Measurements from ENCODE around the gene LHX4. TPM values are rescaled to one million over a fixed set of nuclear protein-coding genes. Genes with fewer than 3 reads are reported as not detected.
A peak's percentile ranks its signal among the peaks of the same experiment; 100 is the strongest.

Gene LHX4
- total RNA-seq, 8 experiments from 2014 or later, result 1.6 to 28.8 (median 6.8) TPM

DNA sequence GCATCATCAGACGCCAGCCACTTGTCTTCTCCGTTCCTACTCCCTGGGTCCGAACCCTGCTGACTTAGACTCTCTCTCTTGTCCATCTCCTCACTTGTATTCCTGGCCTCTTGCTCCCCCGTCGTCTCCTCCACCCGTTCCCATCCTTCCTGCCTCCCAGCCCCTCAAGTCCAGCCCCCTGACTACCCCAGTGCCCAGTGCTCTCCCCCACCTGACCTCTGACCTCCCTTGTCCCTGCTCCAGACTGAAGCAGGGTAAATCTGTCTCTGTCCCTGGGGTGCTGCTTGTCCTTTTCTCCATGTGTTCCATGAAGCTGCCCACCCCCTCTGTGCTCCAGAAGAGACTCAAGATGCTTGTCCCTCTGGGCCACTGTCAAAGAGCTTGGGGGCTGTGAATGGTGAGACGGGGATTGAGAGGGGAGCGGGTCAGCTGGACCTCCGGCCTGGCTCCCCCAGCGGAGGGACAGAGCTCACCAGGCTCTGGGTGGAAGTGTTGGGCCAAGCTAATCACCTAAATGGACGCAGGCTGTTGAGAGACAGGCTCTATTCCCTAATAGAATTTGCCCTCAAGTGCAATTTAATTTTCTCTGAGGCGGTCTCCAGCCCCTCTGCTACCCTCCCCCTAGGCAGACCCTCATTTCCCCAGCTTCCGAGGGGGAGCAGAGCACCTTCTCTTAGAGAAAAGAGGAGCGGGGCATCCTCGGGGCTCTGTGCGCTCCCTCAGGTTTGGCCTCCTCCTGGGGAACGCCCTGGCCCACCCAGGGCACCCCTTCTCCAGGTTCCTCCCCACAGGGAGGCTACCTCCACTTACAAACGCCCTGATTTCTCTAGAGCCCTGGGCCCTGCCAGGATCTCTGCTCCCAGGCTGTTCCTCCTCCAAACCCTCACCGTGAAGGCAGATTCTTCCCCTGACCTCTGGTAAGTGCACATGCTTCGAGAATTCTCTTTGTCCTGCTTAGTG lies 11.0 kb upstream of the LHX4 start:
- Histone ChIP-seq H3K4me1 (replicated peaks in 1 of 2) (peaks cover 0 to 6% of the 10 kb centered on the region in 2 donors), H3K4me3 (no peak overlapping the region), H3K27ac (peak overlapping the region in 1 of 2 donors; percentile 39)
- peak in 1 of 8 experiments; percentile 14 for ATAC-seq (replicated peaks in 6 of 8)
- WGBS, 10 experiments, result 40 to 100% (median 79%) methylated on average over 1 to 14 of the region's 20 CpGs; no CpG with 5 or more reads in 4 of the 10 experiments
- in situ Hi-C loops (cut with MboI; ENCODE audit: low pct_unique_long_range_greater_than_20kb in 2 of 9, low sequenced_read_pairs in 9 of 9, unreplicated experiment in 9 of 9), result no loop called here

DNA sequence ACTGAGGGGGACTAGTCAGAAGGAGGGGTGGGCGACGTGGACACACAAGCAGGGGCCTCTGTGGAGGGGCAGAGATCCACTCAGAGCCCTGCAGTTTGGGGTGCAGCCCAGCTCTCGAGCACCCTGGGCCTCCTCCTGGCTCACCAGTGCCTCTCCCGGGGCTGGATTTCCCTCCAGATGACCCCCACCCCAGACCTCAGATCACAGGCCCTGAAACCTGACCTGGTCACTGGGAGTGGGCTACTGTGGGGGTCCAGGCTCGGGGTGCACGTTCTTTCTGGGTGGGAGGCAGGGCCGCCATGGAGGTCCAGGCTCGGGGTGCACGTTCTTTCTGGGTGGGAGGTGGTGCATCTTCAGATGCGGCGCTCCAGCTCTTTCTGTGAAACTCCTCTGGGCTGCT lies 10.3 kb upstream of the LHX4 start:
- Histone ChIP-seq H3K27ac (peak overlapping the region in 1 of 2 donors; percentile 39), H3K4me1 (replicated peaks in 1 of 2) (peaks cover 6 to 13% of the 10 kb centered on the region in 2 donors), H3K4me3 (no peak overlapping the region)
- 40 to 94% methylated on average over 1 to 8 of the region's 11 CpGs; no CpG with 5 or more reads in 8 of the 10 experiments for WGBS, 10 experiments
- peak in 1 of 8 experiments; percentile 9 for ATAC-seq (replicated peaks in 6 of 8)
- in situ Hi-C loops (cut with MboI; ENCODE audit: low pct_unique_long_range_greater_than_20kb in 2 of 9, low sequenced_read_pairs in 9 of 9, unreplicated experiment in 9 of 9), result no loop called here

DNA sequence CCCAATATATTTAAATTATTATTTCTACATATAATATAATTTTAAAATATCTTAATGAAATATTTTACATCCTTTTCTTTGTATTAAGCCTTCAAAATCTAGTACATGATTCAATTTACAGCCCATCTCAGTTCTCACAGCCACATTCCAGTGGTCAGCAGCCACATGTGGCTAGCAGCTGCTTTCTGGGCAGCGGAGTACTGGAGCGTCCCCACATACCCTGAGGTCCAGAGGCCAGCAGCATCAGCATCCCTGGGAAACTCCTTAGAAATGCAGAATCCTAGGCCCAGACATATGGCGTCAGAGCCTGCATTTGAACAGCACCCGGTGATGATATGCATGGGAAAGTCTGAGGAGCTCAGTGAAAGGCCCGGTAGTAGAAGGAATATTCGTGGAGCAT lies 8.6 kb upstream of the LHX4 start:
- 11 to 100% (median 61%) methylated on average over 1 to 5 of the region's 6 CpGs; no CpG with 5 or more reads in 2 of the 10 experiments for WGBS, 10 experiments
- in situ Hi-C loops (cut with MboI; ENCODE audit: low pct_unique_long_range_greater_than_20kb in 2 of 9, low sequenced_read_pairs in 9 of 9, unreplicated experiment in 9 of 9), result no loop called here
- H3K4me3 ChIP-seq, result no peak overlapping the region
- H3K4me1 ChIP-seq (replicated peaks in 1 of 2), result peaks cover 10 to 20% of the 10 kb centered on the region in 2 donors
- peak in 3 of 8 experiments; percentile 53 to 98 (median 98) for ATAC-seq (replicated peaks in 6 of 8)
- no peak overlapping the region for H3K27ac ChIP-seq

DNA sequence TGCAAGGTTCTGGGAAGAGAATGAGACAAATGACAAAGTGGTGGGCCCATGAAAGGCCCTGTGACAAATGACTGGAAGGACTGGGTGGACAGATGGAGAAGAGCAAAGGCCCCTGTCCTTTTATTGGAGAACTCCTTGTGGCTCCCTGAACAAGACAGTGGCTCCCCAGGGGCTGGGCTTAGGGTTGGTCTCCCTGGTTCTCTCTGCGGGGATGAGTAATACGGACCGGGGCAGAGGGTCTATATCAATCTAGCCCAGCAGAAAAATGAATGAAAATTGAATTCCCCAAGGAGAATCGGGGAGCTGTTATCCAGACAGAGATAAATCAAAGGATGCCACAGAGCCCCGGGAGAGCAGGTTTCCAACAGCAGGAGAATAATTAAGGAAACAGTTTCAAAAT lies 5.2 kb upstream of the LHX4 start:
- ATAC-seq (replicated peaks in 6 of 8), result peak in 5 of 8 experiments; percentile 4 to 60 (median 45)
- in situ Hi-C loops (cut with MboI; ENCODE audit: low pct_unique_long_range_greater_than_20kb in 2 of 9, low sequenced_read_pairs in 9 of 9, unreplicated experiment in 9 of 9), result loop anchor here in 1 of 9 experiments (25.0 kb wide), 1 partner anchor 262 kb away; no protein-coding TSS in a partner anchor
- WGBS, 10 experiments, result 4 to 100% (median 24%) methylated on average over 3 to 5 of the region's 5 CpGs; no CpG with 5 or more reads in 4 of the 10 experiments
- H3K4me3 ChIP-seq, result no peak overlapping the region
- peak overlapping the region; percentile 2 to 11 for H3K27ac ChIP-seq
- peaks cover 16 to 19% of the 10 kb centered on the region in 2 donors for H3K4me1 ChIP-seq (replicated peaks in 1 of 2)

DNA sequence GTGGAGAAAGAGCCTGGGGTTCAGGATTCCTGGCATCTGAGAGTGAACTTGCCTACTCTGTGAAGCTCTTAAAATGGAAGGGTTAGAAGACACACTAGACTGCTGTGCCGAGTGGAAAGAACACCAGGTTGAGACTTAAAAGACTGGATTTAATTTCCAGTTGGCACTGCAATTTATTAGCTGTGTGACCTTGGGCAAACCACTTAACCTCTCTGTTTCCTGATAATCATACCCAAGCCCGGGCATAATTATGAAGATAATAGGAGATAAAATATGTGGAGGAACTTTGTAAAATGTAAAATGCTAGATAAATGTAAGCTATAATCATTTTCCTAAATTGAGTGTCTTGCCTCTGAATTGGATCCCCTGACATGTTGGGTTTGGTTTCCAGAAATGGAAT lies 4.7 kb upstream of the LHX4 start:
- Histone ChIP-seq H3K4me3 (no peak overlapping the region), H3K27ac (no peak overlapping the region), H3K4me1 (replicated peaks in 1 of 2) (peaks cover 16 to 19% of the 10 kb centered on the region in 2 donors)
- ATAC-seq (replicated peaks in 6 of 8), result no peak
- in situ Hi-C loops (cut with MboI; ENCODE audit: low pct_unique_long_range_greater_than_20kb in 2 of 9, low sequenced_read_pairs in 9 of 9, unreplicated experiment in 9 of 9), result loop anchor here in 1 of 9 experiments (25.0 kb wide), 1 partner anchor 262 kb away; no protein-coding TSS in a partner anchor
- 6 to 80% (median 56%) methylated on average over 1 to 2 of the region's 2 CpGs; no CpG with 5 or more reads in 1 of the 10 experiments for WGBS, 10 experiments

DNA sequence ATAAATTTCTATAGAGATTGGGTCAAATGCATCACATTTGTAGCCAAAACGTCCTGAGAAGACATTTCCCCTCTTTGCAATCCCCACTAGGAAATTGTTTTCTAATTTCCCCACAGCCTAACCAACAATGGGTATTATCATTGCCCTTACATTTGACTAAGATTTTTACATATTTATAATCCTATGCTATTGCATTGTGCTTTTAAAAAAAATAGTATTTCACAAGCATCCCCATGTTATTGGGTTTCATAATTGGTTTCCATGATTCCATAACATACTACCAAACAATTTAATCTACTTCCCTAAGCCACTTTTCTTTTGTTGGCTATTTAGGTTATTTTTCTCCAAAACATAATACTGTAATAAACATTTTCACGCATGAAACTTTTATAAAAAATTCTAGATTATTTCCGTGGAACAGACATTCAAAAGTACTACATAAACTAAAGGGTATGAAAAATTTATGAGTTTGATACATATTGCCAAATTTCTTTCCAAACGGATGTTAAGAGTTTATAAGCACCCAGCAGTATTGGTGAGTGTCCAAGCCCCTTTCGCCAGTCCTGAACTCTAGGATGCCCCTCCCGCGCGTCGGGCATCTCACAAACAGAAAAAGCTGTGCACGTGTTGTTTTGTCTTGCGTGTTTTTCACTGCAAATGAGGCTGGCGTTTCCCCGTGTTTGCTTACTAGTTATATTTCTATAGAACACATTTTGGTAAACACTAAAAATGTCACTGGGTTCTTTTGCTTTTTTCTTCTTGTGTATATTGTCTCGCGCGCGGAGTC lies 2.0 kb upstream of the LHX4 start:
- no peak overlapping the region for H3K27ac ChIP-seq
- 10 to 66% (median 25%) methylated on average over 9 to 17 of the region's 17 CpGs for WGBS, 10 experiments
- H3K4me3 ChIP-seq, result no peak overlapping the region
- no peak for ATAC-seq (replicated peaks in 6 of 8)
- in situ Hi-C loops (cut with MboI; ENCODE audit: low pct_unique_long_range_greater_than_20kb in 2 of 9, low sequenced_read_pairs in 9 of 9, unreplicated experiment in 9 of 9), result loop anchor here in 1 of 9 experiments (25.0 kb wide), 1 partner anchor 259 kb away; no protein-coding TSS in a partner anchor
- peaks cover 19 to 21% of the 10 kb centered on the region in 2 donors for H3K4me1 ChIP-seq (replicated peaks in 1 of 2)

DNA sequence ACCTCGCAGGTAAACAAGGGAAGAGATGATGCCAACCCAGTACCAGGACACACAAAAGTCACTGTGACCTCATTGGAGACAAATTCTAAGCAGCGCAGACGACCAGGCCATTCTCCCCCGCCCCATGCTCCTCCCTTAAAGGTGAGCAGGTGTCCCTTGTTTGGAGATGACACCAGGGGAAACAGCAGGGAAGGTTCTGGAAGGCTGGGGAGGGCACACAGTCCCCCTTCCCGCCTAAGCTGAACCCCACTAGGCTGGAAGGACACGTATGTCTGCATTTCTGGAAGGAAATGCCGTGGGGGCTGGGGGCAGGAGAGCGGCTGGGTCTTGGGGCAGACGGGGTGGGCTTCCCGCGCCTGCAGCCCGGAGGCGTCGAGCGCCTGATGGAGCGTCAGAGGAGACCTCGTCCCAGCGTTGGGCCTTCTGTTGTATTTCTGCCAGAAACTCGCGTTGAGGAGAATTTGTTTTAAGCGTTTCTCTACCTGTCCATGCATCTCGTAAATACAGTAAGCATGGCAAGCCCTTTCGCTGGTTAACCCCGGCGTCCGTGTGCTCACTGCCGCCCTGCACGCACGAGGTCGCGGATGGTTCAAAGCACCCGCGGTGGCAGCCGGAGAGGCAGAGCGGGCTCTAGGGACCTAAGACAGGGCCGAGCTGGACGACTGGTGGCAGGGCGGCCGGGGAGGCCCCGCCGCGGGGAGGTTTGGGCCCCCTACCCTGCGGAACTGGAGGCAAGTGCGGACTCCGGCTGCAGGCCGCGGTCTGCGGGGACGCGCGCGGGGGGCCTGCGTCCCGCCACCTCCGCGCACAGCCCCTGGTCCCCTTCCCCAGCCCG lies 1.2 kb upstream of the LHX4 start:
- peak overlapping the region; percentile 52 to 66 (median 52) for H3K4me3 ChIP-seq
- in situ Hi-C loops (cut with MboI; ENCODE audit: low pct_unique_long_range_greater_than_20kb in 2 of 9, low sequenced_read_pairs in 9 of 9, unreplicated experiment in 9 of 9), result loop anchor here in 1 of 9 experiments (25.0 kb wide), 1 partner anchor 258 kb away; no protein-coding TSS in a partner anchor
- ATAC-seq (replicated peaks in 6 of 8), result peak in 4 of 8 experiments; percentile 2 to 12 (median 5)
- H3K4me1 ChIP-seq (replicated peaks in 1 of 2), result peaks cover 19 to 25% of the 10 kb centered on the region in 2 donors
- peak overlapping the region; percentile 49 to 78 for H3K27ac ChIP-seq
- WGBS, 10 experiments, result 0 to 53% (median 7%) methylated on average over 1 to 27 of the region's 57 CpGs; no CpG with 5 or more reads in 1 of the 10 experiments

DNA sequence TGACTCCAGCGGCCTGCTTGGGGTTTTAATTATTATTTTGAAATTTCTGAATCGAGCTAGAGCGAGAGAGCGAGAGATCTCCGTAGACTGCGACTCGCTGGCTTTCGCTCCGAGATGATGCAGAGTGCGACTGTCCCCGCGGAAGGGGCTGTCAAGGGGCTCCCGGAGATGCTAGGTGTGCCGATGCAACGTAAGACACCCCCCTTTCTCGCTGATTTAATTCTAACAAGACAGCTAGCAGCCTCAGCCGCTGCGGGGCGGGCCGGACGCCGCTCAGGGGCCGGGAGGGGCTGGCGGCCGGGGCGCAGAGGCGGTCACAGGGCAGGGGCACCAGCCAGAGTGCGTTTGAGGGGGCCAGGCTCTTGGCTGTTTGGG lies 339 bp downstream of the LHX4 start:
- in situ Hi-C loops (cut with MboI; ENCODE audit: low pct_unique_long_range_greater_than_20kb in 2 of 9, low sequenced_read_pairs in 9 of 9, unreplicated experiment in 9 of 9), result loop anchor here in 1 of 9 experiments (25.0 kb wide), 1 partner anchor 257 kb away; no protein-coding TSS in a partner anchor
- 0% methylated on average over 4 to 16 of the region's 28 CpGs; no CpG with 5 or more reads in 6 of the 10 experiments for WGBS, 10 experiments
- H3K4me1 ChIP-seq (replicated peaks in 1 of 2), result peaks cover 15 to 20% of the 10 kb centered on the region in 2 donors

DNA sequence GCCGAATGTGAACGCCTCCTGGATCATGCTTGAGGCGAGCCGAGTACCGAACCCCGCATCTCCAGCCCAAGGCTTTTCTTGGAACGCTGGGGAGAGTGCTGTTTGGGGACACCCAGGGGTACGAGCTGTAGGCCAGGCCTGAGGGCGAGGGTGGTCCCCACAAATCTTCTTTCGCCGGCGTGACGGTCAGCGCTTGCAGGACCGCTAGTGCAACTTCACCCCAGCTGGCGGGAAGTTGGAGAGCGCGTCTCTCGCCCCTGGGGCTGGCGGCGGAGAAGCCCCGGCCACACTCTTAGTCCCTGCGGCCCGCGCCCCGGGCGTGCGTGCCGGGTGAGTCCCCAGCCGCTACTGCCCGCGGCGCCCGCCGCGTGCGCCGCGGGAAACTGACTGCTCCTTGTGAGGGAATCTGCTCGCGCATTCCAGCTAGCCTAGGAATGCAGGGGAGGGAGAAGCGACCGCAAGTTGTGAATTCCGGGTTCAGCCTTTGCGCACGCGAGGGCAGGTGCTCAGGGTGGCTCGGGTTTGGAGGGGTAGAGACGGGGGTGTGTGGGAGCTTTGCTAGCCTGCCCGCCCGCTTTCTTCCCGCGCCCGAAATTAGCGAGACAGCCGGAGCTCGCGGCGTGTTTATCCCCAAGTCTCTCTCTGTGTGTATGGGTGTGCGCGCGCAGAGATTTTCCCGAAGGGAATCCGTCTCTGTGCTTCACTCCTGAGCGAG lies 884 bp downstream of the LHX4 start:
- 0 to 2% (median 0%) methylated on average over 2 to 42 of the region's 65 CpGs; no CpG with 5 or more reads in 3 of the 10 experiments for WGBS, 10 experiments
- Histone ChIP-seq H3K4me1 (replicated peaks in 1 of 2) (peaks cover 14 to 20% of the 10 kb centered on the region in 2 donors), H3K27ac (peak overlapping the region; percentile 40 to 78), H3K4me3 (peak overlapping the region; percentile 52 to 66 (median 52))
- ATAC-seq (replicated peaks in 6 of 8), result peak in 4 of 8 experiments; percentile 3 to 17 (median 8)
- in situ Hi-C loops (cut with MboI; ENCODE audit: low pct_unique_long_range_greater_than_20kb in 2 of 9, low sequenced_read_pairs in 9 of 9, unreplicated experiment in 9 of 9), result loop anchor here in 1 of 9 experiments (25.0 kb wide), 1 partner anchor 256 kb away; no protein-coding TSS in a partner anchor

More for the DNA sequence above, 339 bp downstream of the LHX4 start:
- peak in 7 of 8 experiments; percentile 3 to 38 (median 31) for ATAC-seq (replicated peaks in 6 of 8)
- H3K4me3 ChIP-seq, result peak overlapping the region; percentile 52 to 66 (median 52)
- peak overlapping the region; percentile 40 to 78 for H3K27ac ChIP-seq

DNA sequence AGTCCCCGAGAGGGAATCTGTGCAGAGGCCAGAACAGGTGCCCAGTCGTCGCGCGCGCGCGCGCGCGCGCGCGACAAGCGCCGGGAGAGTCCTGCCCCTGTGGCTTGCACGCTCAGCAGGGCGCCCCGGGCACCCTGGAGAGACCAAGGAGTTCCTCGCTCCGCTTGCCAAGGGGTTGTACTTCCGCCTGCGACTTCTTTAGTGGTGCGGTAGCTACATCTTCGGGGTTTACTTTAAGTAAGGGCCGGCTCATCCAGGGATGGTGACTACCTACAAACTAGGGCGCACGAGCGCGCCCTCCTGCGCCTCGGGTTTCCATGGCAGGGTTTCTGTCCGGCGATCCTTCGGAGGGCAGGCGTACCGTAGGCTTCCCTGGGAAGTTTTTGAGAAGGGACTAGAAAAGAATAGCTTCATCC lies 1.4 kb downstream of the LHX4 start:
- 0 to 24% (median 2%) methylated on average over 2 to 24 of the region's 37 CpGs; no CpG with 5 or more reads in 2 of the 10 experiments for whole genome bisulfite sequencing, 10 experiments
- Histone ChIP-seq H3K27ac (no peak overlapping the region), H3K4me3 (peak overlapping the region; percentile 52 to 66 (median 52)), H3K4me1 (replicated peaks in 1 of 2) (peaks cover 14 to 20% of the 10 kb centered on the region in 2 donors)
- in situ Hi-C loops (cut with MboI; ENCODE audit: low pct_unique_long_range_greater_than_20kb in 2 of 9, low sequenced_read_pairs in 9 of 9, unreplicated experiment in 9 of 9), result loop anchor here in 1 of 9 experiments (25.0 kb wide), 1 partner anchor 256 kb away; no protein-coding TSS in a partner anchor
- peak in 1 of 8 experiments; percentile 16 for ATAC-seq (replicated peaks in 6 of 8)

DNA sequence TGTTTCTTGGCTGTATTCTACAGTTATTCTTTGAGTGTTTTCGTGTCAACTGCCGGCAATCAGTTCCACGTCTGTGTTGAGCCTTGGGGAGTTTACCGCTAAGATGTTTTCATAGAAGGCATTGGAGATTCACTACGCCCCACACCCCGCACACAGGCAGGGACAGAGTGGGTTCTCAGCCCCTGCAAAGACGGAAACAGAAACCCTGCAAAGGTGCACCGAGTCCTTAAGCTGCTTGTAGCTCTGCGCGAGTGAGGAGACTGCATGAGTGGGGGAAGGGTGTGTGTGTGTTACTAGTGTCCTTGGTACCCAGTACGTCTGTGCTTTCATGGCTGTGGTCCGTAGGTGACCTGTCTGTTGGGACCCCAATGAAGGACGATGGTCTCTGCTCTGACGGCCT lies 1.9 kb downstream of the LHX4 start:
- Histone ChIP-seq H3K4me1 (replicated peaks in 1 of 2) (peaks cover 14 to 20% of the 10 kb centered on the region in 2 donors), H3K27ac (no peak overlapping the region), H3K4me3 (peak overlapping the region; percentile 52 to 66 (median 52))
- no peak for ATAC-seq (replicated peaks in 6 of 8)
- in situ Hi-C loops (cut with MboI; ENCODE audit: low pct_unique_long_range_greater_than_20kb in 2 of 9, low sequenced_read_pairs in 9 of 9, unreplicated experiment in 9 of 9), result loop anchor here in 1 of 9 experiments (25.0 kb wide), 1 partner anchor 255 kb away; no protein-coding TSS in a partner anchor
- 0 to 40% (median 6%) methylated on average over 2 to 14 of the region's 14 CpGs; no CpG with 5 or more reads in 1 of the 10 experiments for WGBS, 10 experiments

Measured in motor neuron (in vitro differentiated cells).